DOHH2 (cell line): Measurements from ENCODE around the gene CFAP119.

ENCODE experiments used
- H3F3A ChIP-seq: fragments of 200-600 bp; sonication (generic), shearing (Covaris generic); 2 replicates; pipeline ENCODE4 v1.6.0; 2016; ENCODE audit warnings: antibody characterized with exemption, mild to moderate bottlenecking; ENCODE audit not compliant: control insufficient read depth, insufficient read depth
- H3K27ac ChIP-seq: fragments of 200-600 bp; sonication (generic); 2 replicates; pipeline ENCODE4 v1.5.1; 2014; ENCODE audit warnings: low read depth, mild to moderate bottlenecking, low read length, moderate library complexity
- H3K27me3 ChIP-seq: fragments of 200-600 bp; sonication (generic); 2 replicates; pipeline ENCODE4 v1.6.1; 2014; ENCODE audit warnings: mild to moderate bottlenecking, low read length, mixed read lengths; ENCODE audit not compliant: control insufficient read depth
- H3K36me3 ChIP-seq: fragments of 200-600 bp; sonication (generic); 2 replicates; pipeline ENCODE4 v1.6.1; 2014; ENCODE audit warnings: mild to moderate bottlenecking, low read length, moderate library complexity, mixed read lengths; ENCODE audit not compliant: control insufficient read depth
- H3K4me1 ChIP-seq: fragments of 200-600 bp; sonication (generic); 2 replicates; pipeline ENCODE4 v1.6.1; 2014; ENCODE audit warnings: mild to moderate bottlenecking, low read length, mixed read lengths; ENCODE audit not compliant: control insufficient read depth
- H3K4me2 ChIP-seq: fragments of 200-600 bp; sonication (generic); 2 replicates; pipeline ENCODE4 v1.6.0; 2014; ENCODE audit warnings: mild to moderate bottlenecking, low read length, moderate library complexity
- H3K4me3 ChIP-seq: fragments of 200-600 bp; sonication (generic); 2 replicates; pipeline ENCODE4 v1.5.1; 2014; ENCODE audit warnings: mild to moderate bottlenecking, low read length, mixed read lengths
- H3K79me2 ChIP-seq: fragments of 200-600 bp; sonication (generic); 2 replicates; pipeline ENCODE4 v1.6.1; 2014; ENCODE audit warnings: mild to moderate bottlenecking, low read length, mixed read lengths; ENCODE audit not compliant: control insufficient read depth
- H3K9me2 ChIP-seq: fragments of 200-600 bp; sonication (generic); replicated peaks from 2 replicates; pipeline ENCODE4 v1.6.1; 2014; ENCODE audit warnings: mild to moderate bottlenecking, low read length, mixed read lengths; ENCODE audit not compliant: control insufficient read depth
- H3K9me3 ChIP-seq: fragments of 200-600 bp; sonication (generic); 2 replicates; pipeline ENCODE4 v1.6.1; 2014; ENCODE audit warnings: antibody characterized with exemption, low read length, mixed read lengths; ENCODE audit not compliant: control insufficient read depth, insufficient read depth
- H4K20me1 ChIP-seq: fragments of 200-600 bp; sonication (generic); 2 replicates; pipeline ENCODE4 v1.6.0; 2014; ENCODE audit warnings: low read depth, mild to moderate bottlenecking, antibody characterized with exemption, low read length, moderate library complexity; ENCODE audit not compliant: control insufficient read depth, insufficient read depth
- EZH2phosphoT487 ChIP-seq: fragments of 200-600 bp; sonication (generic); IDR thresholded peaks from 2 replicates; pipeline ENCODE4 v1.6.1; 2017; ENCODE audit warnings: borderline replicate concordance, mild to moderate bottlenecking, antibody characterized with exemption, low read length, moderate library complexity, mixed read lengths
- TF ChIP-seq, protein P1 (sequence below): fragments of 200-600 bp; sonication (generic); IDR thresholded peaks from one replicate; pipeline ENCODE4 v1.5.1; 2014; ENCODE audit warnings: antibody characterized with exemption, mild to moderate bottlenecking, low read depth, low read length; ENCODE audit not compliant: poor library complexity, severe bottlenecking

Gene CFAP119

DNA sequence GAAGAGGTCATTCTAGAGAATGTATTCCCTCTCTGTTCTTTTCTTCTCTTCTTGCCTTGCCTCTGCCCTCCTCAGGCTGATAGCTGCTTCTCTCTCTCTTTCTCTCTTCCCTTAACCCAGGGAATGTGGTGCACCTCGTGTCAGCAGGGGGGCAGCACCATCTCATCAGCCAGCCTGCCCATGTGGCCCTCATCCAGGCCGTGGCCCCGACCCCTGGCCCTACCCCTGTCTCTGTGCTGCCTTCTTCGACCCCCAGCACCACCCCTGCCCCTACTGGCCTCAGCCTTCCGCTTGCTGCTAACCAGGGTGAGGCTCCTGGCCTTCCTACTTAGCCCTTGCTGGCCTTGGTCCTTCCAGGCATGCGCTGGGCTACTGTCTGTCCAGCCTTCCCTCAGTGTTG lies 39.4 kb downstream of the CFAP119 start:
- Histone ChIP-seq H3K36me3 (peaks cover 91% of the 10 kb centered on the region), H3K9me2 (no peaks in the 10 kb centered on the region), H3K27me3 (no peaks in the 10 kb centered on the region), H3K79me2 (peaks cover 54% of the 10 kb centered on the region), H3K9me3 (no peaks in the 10 kb centered on the region), H3K27ac (no peak overlapping the region), H4K20me1 (no peaks in the 10 kb centered on the region), H3K4me1 (no peaks in the 10 kb centered on the region), H3F3A (no peaks in the 10 kb centered on the region), H3K4me3 (no peak overlapping the region), H3K4me2 (no peak overlapping the region)
- TF ChIP-seq, protein P1, sequence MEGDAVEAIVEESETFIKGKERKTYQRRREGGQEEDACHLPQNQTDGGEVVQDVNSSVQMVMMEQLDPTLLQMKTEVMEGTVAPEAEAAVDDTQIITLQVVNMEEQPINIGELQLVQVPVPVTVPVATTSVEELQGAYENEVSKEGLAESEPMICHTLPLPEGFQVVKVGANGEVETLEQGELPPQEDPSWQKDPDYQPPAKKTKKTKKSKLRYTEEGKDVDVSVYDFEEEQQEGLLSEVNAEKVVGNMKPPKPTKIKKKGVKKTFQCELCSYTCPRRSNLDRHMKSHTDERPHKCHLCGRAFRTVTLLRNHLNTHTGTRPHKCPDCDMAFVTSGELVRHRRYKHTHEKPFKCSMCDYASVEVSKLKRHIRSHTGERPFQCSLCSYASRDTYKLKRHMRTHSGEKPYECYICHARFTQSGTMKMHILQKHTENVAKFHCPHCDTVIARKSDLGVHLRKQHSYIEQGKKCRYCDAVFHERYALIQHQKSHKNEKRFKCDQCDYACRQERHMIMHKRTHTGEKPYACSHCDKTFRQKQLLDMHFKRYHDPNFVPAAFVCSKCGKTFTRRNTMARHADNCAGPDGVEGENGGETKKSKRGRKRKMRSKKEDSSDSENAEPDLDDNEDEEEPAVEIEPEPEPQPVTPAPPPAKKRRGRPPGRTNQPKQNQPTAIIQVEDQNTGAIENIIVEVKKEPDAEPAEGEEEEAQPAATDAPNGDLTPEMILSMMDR, result peak; percentile 39
- TF ChIP-seq EZH2phosphoT487, result no peak

DNA sequence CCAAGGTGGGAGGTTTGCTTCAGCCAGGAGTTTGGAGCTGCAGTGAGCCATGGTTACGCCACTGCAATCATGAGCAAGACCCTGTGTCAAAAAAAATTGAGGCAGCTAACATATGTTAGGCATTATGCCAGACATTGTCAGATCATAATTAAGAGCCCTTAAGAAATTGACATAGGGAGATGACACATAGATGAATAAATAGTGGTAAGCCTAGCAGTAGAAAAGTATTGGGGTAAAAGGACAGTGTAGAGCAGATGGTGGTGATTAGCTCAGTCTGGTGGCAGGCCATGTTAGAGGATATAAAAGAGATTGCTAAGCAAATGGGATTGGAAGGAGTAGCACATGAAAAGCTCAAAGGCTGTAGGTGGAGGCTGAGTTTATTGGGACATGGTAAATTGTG lies 40.3 kb downstream of the CFAP119 start:
- Histone ChIP-seq H3F3A (no peaks in the 10 kb centered on the region), H4K20me1 (no peaks in the 10 kb centered on the region), H3K4me2 (no peak overlapping the region), H3K79me2 (peaks cover 56% of the 10 kb centered on the region), H3K4me1 (no peaks in the 10 kb centered on the region), H3K27ac (no peak overlapping the region), H3K9me2 (no peaks in the 10 kb centered on the region), H3K9me3 (no peaks in the 10 kb centered on the region), H3K4me3 (no peak overlapping the region), H3K36me3 (peaks cover 92% of the 10 kb centered on the region), H3K27me3 (no peaks in the 10 kb centered on the region)
- no peak for TF ChIP-seq EZH2phosphoT487
- TF ChIP-seq, protein P1, result no peak

DNA sequence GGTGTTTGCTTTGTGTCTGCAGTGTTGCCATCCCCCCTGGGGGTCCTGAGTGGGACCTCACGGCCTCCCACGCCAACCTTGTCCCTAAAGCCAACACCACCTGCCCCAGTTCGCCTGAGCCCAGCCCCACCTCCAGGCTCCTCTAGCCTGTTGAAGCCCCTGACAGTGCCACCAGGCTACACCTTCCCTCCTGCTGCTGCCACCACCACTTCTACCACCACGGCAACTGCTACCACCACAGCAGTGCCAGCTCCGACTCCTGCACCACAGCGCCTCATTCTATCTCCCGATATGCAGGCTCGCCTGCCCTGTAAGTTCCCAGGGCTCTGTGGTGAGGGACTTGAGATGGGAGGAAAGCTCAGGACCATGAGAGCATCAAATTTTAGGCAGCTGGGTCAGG lies 40.7 kb downstream of the CFAP119 start:
- Histone ChIP-seq H3K79me2 (peaks cover 58% of the 10 kb centered on the region), H3F3A (no peaks in the 10 kb centered on the region), H3K27ac (no peak overlapping the region), H3K4me3 (no peak overlapping the region), H3K4me2 (no peak overlapping the region), H3K4me1 (no peaks in the 10 kb centered on the region), H3K9me2 (no peaks in the 10 kb centered on the region), H3K9me3 (no peaks in the 10 kb centered on the region), H3K36me3 (peaks cover 94% of the 10 kb centered on the region), H4K20me1 (no peaks in the 10 kb centered on the region), H3K27me3 (no peaks in the 10 kb centered on the region)
- TF ChIP-seq EZH2phosphoT487, result no peak
- TF ChIP-seq, protein P1, result no peak

DNA sequence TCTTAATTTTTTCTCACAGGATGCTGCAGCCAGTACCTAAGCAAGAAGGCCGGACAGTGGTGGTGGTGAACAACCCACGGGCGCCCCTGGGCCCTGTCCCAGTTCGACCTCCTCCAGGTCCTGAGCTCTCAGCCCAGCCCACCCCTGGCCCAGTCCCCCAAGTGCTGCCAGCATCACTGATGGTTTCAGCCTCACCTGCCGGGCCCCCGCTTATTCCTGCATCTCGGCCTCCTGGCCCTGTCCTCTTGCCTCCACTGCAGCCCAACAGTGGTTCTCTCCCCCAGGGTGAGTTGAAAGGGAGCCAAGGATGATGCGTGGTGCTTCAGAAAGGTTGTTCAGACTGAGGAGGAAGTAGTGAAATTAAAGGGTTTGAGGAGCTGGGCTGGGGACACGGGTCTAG lies 41.2 kb downstream of the CFAP119 start:
- Histone ChIP-seq H3K79me2 (peaks cover 58% of the 10 kb centered on the region), H3K4me3 (no peak overlapping the region), H3K9me2 (no peaks in the 10 kb centered on the region), H3K36me3 (peaks cover 94% of the 10 kb centered on the region), H4K20me1 (no peaks in the 10 kb centered on the region), H3K4me2 (no peak overlapping the region), H3K9me3 (no peaks in the 10 kb centered on the region), H3K4me1 (no peaks in the 10 kb centered on the region), H3F3A (no peaks in the 10 kb centered on the region), H3K27ac (no peak overlapping the region), H3K27me3 (no peaks in the 10 kb centered on the region)
- no peak for TF ChIP-seq EZH2phosphoT487
- TF ChIP-seq, protein P1, result no peak
